NCI-H2227 (cell line): ENCODE results near the gene CHMP4A.
A peak's percentile ranks its signal among the peaks of the same experiment; 100 is the strongest.
"Not testable (repeated sequence)": the region's sequence is repeated elsewhere in the genome, so short reads cannot be mapped to it uniquely, and the experiment has no call there.

Source experiments
- DNase-seq: peaks from one replicate; lab custom pipeline; 2025; ENCODE audit not compliant: unreplicated experiment; lab: John Stamatoyannopoulos, UW

The CHMP4A gene

DNA sequence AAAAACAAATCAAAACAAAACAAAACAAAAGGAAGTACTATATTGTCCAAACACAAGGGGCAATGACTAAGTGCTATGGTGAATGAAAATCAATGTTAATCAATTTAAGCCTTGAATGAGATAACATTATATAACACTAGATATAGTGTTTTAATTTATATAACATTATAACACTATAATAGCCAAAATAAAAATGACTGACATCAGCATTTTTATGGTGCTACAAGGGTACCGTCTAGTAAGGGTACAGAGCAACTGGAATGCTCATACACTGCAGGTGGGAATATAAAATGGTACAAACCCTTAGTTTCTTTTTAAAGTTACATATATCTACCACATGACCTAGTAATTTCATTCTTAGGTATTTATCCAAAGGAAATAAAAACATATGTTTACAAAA is 13.2 kb upstream of the CHMP4A start:
- no peak for DNase-seq

DNA sequence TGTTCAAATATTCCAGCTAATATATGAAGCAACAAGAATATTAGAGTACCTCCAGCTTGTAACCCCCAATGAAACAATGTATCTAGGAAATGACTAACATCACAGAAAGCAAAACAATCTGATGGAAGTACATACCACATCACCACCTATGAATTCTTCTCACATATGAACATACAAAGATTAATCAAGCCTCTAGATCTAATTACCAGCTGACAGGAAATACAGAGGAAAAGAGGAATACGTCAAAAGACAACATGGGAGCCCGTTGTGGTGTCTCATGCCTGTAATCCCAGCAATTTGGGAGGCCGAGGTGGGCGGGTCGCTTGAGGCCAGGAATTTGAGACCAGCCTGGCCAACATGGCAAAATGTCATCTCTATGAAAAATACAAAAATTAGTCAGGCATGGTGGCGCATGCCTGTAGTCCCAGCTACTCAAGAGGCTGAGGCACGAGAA is 11.4 kb upstream of the CHMP4A start:
- DNase-seq = no peak

DNA sequence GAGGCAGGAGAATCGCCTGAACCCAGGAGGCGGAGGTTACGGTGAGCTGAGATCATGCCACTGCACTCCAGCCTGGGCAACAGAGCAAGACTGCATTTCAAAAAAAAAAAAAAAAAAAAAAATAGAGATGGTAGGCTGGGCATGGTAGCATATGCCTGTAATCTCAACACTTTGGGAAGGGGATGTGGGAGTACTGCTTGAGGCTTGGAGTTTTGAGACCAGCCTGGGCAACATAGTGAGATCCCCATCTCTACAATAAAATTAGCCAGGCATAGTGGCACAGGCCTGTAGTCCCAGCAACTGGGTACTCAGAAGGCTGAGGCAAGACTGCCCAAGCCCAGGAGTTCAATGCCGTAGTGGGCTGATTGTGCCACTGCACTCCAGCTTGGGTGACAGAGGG is 9.7 kb upstream of the CHMP4A start:
- DNase-seq = not testable (repeated sequence)

DNA sequence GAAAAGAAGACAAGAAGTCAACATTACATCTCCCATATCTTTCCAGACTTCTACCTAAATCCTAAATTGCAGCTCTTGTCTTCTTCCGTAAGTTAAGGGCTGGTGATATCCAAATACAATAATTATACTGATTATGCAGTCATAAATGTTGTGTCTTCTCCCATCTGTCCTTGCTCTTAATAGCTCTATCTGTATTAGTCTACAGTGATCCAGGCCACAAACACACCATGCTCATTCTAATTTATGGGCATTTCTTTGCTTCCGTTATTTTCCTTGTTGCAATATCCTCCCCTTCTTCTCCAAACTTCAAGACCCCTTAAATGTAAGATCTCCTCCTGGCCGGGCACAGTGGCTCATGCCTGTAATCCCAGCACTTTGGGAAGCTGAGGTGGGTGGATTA is 6.2 kb upstream of the CHMP4A start:
- no peak for DNase-seq

DNA sequence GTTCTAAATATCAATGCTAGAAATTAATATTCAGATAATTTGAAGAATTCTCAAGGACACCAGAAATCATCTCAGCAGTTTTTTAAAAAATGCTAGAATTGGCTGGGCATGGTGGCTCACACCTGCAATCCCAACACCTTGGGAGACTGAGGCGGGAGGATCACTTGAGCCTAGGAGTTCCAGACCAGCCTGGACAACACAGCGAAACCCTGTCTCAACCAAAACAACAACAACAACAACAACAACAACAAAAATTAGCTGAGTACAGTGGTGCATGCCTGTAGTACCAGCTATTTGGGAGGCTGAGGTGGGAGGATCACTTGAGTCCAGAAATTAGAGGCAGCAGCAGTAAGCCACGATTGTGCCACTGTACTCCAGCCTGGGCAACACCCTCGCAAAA is 5.8 kb upstream of the CHMP4A start:
- no peak for DNase-seq

DNA sequence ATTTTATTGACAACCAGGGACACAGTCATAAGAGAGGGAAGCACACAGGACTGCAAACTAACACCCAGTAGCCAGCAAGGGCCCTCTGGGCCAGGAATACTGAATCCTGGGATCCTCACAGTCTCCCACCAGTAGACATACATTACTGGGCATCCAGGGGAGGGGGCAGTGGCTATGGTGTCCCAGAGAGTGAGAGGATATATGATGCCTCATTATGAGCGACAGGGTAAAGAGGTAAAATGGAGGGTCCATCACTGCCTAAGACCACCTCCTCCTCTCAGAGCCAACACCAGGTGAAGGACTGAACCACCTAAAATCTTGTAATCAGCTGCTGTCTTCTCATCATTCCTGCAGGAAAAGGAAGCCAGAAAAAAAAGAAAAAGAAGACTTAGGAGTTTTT is 3.6 kb upstream of the CHMP4A start:
- DNase-seq = not testable (repeated sequence)

DNA sequence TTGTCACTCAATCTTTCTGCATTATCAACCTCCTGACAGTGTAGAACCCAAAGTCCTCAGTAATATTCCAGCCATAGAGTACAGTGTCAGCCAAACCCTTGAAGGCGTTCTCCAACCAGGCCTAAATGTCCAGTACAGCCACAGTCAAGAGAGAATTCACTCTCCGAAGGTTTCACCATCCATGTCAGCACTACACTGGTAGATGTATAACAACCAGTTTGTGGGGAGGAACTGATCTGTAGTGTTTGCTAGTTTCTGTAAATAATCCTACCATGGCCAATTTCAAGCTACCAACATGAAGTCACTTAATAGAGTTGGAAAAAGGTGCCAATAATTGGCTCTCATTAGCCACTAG is 3.0 kb upstream of the CHMP4A start:
- DNase-seq = no peak

DNA sequence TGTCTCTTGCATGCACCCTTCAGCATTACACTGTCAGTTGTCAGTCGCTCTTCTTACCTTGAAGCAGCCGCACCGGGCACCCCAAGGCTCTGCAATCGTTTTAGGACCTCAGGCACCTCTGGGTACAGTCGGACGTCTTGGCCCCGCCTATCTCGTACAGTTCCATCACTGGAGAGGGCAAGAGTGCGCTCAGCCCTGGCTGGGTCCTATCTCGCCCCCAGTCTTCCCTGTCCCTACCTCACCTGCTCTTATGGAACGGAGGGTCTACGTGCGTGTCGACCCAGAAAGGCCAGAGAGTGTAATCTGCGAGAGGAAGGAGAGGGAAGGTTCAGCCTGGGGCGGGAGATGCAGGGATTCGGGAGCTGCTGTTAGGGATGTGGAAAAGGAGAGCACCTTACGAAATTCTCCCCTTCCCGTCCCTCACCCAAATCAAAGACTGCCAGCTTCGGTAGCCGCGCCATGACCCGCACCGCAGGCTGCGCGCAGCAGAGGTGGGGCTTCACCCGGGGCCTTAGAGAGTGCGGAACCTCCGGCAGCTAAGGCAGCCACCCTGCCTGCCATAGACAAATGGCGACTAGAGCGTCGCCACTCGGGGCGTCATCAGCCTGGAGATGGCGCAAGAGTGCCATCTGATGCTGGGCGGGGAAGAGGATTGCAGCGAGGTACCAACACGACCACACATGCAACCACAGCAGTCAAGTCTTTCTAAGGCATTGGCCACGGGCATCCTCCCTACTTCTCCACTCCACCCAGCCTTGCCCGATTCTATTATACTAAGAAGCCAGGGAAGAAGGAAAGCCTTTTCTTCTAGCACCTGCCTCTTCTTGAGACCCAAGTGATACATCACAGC is 2.4 kb upstream of the CHMP4A start, which contains the start of gene MDP1:
MDP1 (minus strand) TSS at position 572 of the 850 bp plus-strand sequence; CDS start at position 461, 111 bp downstream.
- peak; percentile 93 for DNase-seq

DNA sequence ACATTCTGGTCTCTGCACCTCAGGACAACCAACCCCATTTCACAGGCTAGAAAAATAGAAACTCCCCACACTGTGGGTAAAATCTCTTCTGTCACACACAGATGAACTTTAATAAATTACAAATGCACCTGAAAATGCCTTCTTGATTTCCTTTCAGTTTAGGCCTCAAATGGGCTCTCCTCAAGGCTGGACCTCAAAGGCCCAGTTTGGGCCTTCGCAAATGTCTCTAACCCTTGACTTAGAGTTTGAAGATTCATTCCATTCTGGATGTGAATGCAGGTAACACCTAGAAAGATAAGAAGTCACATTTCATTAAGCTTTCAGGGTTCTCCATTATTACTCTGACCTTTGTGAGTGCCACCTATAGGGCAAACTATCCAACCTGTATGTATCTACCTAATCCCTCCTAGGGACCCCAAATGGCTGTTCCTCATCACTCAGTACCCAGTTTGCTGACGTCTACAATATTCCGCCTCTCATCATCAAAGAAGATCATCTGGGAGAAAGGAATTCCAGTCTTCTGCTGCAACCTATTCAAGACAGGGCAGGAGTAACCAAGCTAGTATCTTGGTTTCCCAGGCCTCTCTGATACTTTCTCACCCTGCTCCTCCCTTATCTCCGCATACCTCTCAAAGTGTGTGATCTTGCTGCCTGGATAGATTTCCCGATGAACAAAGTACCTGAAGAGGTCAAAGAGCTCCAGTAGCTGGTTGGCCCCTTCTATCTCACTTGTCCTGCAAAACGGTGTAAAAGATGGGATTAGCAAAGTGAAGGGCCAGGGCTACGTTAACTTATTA is 776 bp upstream of the CHMP4A start:
- no peak for DNase-seq

DNA sequence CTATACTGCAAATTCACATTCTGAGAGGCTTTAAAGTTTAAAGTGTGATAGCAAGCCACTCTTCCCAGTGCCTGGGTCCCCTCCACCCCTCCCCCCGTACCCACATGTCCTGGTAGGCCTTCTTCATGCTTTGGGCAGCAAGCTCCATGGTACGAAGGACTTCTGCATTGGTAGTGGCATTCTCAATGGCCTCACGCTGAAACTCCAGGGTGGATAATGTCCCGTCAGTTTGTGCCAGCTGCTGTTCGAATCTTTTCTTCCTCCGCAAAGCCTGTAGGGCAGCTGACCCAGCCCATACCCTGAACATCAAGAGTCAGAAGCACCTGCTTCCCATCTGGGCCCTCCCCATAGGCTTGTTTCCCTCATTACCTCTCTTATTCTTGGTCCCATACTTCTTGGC is 2.0 kb downstream of the CHMP4A start:
- no peak for DNase-seq

DNA sequence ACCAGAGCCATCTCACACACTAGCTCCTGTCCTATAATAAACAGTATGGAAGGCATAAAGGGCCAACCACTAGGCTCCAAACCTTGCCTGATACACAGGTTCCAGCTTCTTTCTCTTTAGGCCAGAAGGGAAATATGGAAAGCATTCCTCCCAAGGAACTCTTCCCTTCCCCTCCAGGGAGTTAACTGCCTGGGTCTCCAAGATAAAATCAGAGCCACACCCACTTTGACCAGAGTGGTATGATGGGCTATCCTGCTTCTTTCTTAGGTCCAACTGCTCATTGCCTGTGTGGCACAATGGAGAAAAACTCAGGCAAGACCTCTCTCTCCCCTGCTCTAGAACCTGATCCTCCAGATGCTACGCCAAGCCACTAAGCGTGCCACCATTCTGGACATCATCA is 5.7 kb downstream of the CHMP4A start:
- DNase-seq = no peak

DNA sequence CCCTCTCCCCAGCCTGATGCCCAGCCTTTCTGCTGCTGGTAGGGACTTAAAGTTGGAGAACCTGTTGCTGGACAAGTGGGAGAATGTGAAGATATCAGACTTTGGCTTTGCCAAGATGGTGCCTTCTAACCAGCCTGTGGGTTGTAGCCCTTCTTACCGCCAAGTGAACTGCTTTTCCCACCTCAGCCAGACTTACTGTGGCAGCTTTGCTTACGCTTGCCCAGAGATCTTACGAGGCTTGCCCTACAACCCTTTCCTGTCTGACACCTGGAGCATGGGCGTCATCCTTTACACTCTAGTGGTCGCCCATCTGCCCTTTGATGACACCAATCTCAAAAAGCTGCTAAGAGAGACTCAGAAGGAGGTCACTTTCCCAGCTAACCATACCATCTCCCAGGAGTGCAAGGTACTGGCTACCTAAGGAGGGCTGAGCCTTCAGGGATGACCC is 6.2 kb downstream of the CHMP4A start:
- DNase-seq = no peak

DNA sequence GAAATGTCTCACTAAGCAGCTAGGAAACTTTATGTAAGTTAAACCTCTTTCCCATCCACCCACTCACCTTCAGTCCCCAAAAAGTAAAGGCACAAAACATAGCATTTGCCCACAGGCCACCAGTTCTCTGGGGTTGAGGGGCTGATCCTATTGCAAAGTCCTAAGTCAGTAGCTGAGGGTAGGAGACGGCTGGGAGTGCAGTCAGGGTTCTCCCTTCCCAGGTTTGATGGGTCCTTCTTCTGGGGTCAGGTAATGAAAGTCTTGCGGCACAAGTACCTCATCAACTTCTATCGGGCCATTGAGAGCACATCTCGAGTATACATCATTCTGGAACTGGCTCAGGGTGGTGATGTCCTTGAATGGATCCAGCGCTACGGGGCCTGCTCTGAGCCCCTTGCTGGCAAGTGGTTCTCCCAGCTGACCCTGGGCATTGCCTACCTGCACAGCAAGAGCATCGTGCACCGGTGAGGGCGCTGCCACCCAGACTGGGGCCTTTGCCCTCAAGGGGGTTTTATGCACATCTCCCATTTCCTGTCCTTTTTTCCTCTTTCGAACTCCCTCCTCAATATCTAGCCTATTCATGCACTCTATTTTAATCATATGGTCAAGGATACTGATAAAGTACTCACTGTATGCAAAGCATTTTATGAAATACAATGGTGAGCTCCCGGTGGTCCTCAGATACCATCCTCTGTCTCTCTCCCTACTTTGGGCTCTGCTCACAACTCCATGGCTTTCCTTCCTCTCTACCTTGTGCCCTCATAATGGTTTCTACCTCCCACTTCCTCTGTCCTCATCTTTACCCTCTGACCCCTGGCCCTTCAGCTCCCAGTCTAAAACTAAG is 6.8 kb downstream of the CHMP4A start:
- no peak for DNase-seq

DNA sequence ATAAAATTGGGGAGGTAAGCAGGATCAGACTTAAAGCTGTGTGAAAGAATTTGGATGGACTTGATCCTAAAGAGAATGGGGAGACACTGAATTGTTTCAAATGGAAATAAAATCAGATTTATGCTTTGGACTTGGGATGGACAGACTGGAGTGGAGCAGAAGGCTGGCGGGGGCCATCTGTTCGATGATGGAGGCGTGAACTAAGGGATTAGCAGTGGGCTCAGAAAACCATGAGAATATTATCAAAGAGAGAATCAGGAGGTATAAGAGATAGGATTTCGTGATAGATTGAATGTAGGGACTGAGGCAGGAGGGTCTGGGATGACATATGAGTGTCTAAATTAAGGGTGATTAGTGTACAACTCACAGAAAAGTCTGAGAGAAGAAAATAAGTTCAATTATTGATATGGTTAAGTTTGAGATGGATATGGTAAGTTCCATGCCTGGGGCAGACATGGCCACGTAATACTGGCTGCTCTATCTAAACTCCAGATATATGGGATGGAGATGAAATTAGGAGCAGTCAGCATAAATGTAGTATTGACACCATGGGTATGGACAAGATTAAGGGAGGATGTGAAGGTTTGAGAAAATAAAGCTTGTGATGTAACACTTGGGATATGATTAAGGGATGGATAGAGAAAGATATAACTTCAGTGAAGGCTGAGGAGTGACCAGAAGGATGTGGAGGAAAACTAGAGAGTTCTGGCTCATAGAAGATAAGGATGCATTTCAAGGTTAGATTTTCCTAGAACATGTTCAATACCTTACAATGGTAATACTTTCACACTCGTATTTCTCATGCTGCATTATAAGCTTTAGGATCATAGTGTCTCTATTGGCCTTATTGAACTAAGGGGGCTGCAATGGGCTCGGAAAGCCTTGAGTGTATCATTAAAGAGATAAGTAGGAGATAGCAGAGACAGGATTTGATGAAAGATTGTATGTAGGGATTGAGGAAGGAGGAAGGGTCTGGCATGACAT is 8.8 kb downstream of the CHMP4A start:
- DNase-seq = no peak

DNA sequence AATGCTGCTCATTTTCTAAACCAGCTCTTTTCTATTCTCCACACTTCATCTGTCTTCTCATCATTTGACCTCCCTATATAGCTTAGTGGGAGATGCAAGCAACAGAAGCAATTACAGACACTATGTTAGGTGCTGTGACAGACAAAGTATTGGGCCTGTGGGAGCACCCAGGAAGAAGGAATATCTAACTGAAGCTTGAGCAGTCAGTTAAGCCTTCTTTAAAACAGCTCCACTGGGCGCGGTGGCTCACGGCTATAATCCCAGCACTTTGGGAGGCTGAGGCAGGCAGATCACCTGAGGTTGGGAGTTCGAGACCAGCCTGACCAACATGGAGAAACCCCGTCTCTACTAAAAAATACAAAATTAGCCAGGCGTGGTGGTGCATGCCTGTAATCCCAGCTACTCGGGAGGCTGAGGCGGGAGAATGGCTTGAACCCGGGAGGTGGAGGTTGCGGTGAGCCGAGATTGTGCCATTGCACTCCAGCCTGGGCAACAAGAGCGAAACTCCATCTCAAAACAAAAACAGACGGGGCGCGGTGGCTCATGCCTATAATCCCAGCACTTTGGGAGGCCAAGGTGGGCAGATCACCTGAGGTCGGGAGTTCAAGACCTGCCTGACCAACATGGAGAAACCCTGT is 9.9 kb downstream of the CHMP4A start:
- DNase-seq = not testable (repeated sequence)

DNA sequence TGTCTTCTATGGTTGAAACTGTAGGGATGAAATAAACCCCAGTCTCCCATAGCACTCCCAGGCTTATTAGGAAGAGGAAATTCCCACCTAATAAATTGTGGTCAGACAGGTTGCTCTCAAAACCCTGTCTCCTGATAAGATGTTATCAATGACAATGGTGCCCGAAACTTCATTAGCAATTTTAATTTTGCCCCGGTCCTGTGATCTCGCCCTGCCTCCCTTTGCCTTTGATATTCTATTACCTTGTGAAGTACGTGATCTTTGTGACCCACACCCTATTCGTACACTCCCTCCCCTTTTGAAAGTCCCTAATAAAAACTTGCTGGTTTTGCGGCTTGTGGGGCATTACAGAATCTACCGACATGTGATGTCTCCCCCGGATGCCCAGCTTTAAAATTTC is 10.8 kb downstream of the CHMP4A start:
- not testable (repeated sequence) for DNase-seq

DNA sequence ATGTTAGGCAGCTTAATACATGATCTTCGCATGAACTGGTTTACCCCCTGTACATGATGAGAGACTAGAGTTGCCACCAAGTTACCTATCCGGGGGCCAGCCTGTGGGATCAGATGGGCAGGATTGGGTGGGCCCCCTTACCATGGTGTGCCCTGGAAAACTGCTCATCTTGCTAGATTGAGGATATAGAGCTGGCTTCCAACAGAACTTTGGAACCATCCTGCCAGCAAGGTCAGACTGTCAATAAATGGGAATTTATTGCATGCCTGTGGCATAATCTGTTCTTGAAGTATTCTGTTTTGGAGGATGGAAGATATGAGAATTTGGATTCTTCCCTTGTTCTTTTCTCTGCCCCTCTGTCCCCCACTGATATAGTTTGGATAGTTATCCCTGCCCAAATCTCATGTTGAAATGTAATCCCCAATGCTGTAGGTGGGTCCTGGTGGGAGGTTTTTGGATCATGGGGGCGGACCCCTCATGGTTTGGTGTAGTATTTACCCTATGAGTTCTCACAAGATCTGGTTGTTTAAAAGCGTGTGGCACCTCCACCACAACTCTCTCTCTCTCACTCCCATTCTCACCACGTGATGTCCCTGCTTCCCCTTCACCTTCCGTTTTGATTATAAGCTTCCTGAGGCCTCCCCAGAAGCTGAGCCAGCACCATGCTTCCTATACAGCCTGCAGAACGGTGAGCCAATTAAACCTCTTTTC is 14.3 kb downstream of the CHMP4A start:
- DNase-seq = no peak

DNA sequence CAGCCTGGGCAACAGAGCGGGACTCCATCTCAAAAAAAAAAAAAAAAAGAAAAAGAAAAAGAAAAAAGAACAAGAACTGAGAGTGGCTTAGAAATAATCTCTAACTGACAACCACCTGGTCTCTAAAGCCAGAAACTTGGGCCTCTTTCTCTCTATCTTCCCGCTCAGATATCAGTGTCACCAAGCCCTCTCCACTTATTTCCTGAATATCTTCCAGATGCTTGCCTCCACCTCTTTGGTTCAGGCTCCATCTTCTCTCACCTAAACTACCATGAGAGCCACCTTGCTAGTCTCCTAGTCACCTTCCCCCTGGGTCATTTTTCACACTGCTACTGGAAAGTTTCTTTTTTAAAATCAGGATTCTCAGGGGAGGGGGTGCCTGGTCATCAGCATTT is 16.2 kb downstream of the CHMP4A start:
- no peak for DNase-seq
